Measurements from ENCODE around the gene FBXL7. TPM values are rescaled to one million over a fixed set of nuclear protein-coding genes. Genes with fewer than 3 reads are reported as not detected.

FBXL7 gene
- polyA plus RNA-seq, 3 donors = not detected

DNA sequence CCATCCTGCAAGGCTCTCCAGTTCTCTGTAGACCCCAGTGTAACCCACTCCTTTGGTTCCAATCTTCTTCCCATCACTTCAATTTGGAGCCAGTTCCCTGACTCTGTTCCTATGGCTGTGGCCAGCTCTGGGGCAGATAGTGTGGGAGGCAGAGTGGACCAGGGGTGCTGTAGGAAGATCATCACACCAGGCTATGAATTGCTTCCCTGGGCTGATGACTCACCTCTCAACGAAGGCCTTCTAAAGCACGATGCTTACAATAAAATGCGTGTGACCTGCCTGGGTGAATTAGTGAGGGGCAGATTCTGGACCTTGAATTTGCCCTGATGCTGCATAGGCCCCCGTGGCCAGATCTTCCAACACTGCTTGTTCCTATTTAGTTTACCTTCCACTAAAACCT lies 289.7 kb downstream of the FBXL7 start:
- no peaks in the 10 kb centered on the region for H3K27me3 ChIP-seq (ENCODE audit: control insufficient read depth in 2 of 2, insufficient read depth in 2 of 2, low read length in 2 of 2)
- no peak overlapping the region for H2AFZ ChIP-seq (ENCODE audit: insufficient read depth, low read depth, low read length, poor library complexity, severe bottlenecking)
- peaks cover 0 to 10% of the 10 kb centered on the region in 2 donors for H3K9me3 ChIP-seq (replicated peaks in 1 of 2; ENCODE audit: control insufficient read depth in 1 of 2, insufficient read depth in 1 of 2, low read length in 2 of 2)
- H3K9ac ChIP-seq (ENCODE audit: insufficient read depth, low read length, poor library complexity, severe bottlenecking) = no peak overlapping the region
- Mint-ChIP-seq H3K4me1 (no peaks in the 10 kb centered on the region), H3K9me3 (peaks cover 0 to 9% (median 0%) of the 10 kb centered on the region in 7 donors), H3K36me3 (no peaks in the 10 kb centered on the region), H3K27ac (no peak overlapping the region), H3K4me3 (no peak overlapping the region), H3K27me3 (ENCODE audit: low read depth in 3 of 3) (peaks cover 0 to 2% (median 1%) of the 10 kb centered on the region in 3 donors)
- no peaks in the 10 kb centered on the region for H3K36me3 ChIP-seq (replicated peaks in 1 of 2; ENCODE audit: control insufficient read depth in 1 of 2, insufficient read depth in 2 of 2, low read length in 2 of 2)
- intact Hi-C loops (cut with micrococcal nuclease) = no loop called here
- H4K20me1 ChIP-seq (ENCODE audit: insufficient read depth, low read length) = no peaks in the 10 kb centered on the region
- no peak overlapping the region for H3K4me2 ChIP-seq (replicated peaks; ENCODE audit: extremely low read depth, low read length, poor library complexity, severe bottlenecking)
- H3K4me1 ChIP-seq (ENCODE audit: control insufficient read depth in 1 of 2, insufficient read depth in 2 of 2, low read length in 2 of 2) = no peaks in the 10 kb centered on the region
- H3K27ac ChIP-seq (ENCODE audit: low read depth in 1 of 2, low read length in 2 of 2) = no peak overlapping the region
- no peak for DNase-seq
- TF ChIP-seq CTCF (IDR thresholded peaks at IDR 0.05) = no peak
- H3K79me2 ChIP-seq (ENCODE audit: insufficient read depth, low read length) = no peaks in the 10 kb centered on the region
- H3K4me3 ChIP-seq (replicated peaks in 1 of 3; ENCODE audit: low read depth in 2 of 3, low read length in 3 of 3) = no peak overlapping the region
- 100% methylated on average over 1 of the region's 4 CpGs for WGBS (ENCODE audit: insufficient coverage)

DNA sequence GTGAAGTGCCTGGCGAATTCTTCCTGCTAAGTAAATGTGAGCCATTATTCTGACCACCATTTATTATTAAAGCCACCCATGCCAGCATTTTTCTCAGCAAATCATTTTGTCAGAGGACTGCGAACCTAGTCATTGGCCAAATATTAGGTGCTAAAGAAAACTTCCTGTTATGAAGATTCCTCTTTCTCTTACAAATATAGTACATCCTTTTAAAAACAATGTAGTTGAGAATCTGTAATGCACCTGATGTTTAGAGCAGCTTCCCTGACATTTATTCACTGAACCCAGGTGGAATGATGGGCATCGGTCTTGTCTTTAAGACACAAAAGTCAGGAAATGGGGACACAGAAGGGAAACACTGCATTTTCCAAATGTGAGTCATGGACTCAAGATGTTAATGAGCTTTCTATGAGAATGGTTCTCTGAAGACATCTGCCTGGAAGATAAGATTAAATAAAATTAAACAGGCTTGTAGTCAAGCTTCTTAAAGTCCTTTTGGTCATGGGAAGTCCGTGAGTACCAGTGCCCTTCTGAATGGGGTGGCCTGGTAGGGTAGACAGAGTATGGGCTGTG lies 290.6 kb downstream of the FBXL7 start:
- 80% methylated on average over 2 of the region's 4 CpGs for WGBS (ENCODE audit: insufficient coverage)
- Histone ChIP-seq H3K36me3 (replicated peaks in 1 of 2; ENCODE audit: control insufficient read depth in 1 of 2, insufficient read depth in 2 of 2, low read length in 2 of 2) (no peaks in the 10 kb centered on the region), H2AFZ (ENCODE audit: insufficient read depth, low read depth, low read length, poor library complexity, severe bottlenecking) (no peak overlapping the region), H3K4me2 (replicated peaks; ENCODE audit: extremely low read depth, low read length, poor library complexity, severe bottlenecking) (no peak overlapping the region), H3K27ac (ENCODE audit: low read depth in 1 of 2, low read length in 2 of 2) (no peak overlapping the region), H4K20me1 (ENCODE audit: insufficient read depth, low read length) (no peaks in the 10 kb centered on the region), H3K27me3 (ENCODE audit: control insufficient read depth in 2 of 2, insufficient read depth in 2 of 2, low read length in 2 of 2) (no peaks in the 10 kb centered on the region), H3K4me3 (replicated peaks in 1 of 3; ENCODE audit: low read depth in 2 of 3, low read length in 3 of 3) (no peak overlapping the region), H3K9me3 (replicated peaks in 1 of 2; ENCODE audit: control insufficient read depth in 1 of 2, insufficient read depth in 1 of 2, low read length in 2 of 2) (peaks cover 0 to 3% of the 10 kb centered on the region in 2 donors), H3K4me1 (ENCODE audit: control insufficient read depth in 1 of 2, insufficient read depth in 2 of 2, low read length in 2 of 2) (no peaks in the 10 kb centered on the region), H3K79me2 (ENCODE audit: insufficient read depth, low read length) (no peaks in the 10 kb centered on the region), H3K9ac (ENCODE audit: insufficient read depth, low read length, poor library complexity, severe bottlenecking) (no peak overlapping the region)
- no peaks in the 10 kb centered on the region for H3K36me3 Mint-ChIP-seq
- H3K9me3 Mint-ChIP-seq = peaks cover 0 to 9% (median 0%) of the 10 kb centered on the region in 7 donors
- no peak overlapping the region for H3K27ac Mint-ChIP-seq
- no peak for TF ChIP-seq CTCF (IDR thresholded peaks at IDR 0.05)
- intact Hi-C loops (cut with micrococcal nuclease) = no loop called here
- no peak for DNase-seq
- no peak overlapping the region for H3K4me3 Mint-ChIP-seq
- peaks cover 0 to 2% (median 1%) of the 10 kb centered on the region in 3 donors for H3K27me3 Mint-ChIP-seq (ENCODE audit: low read depth in 3 of 3)
- H3K4me1 Mint-ChIP-seq = no peaks in the 10 kb centered on the region

All from CD14-positive monocyte (primary cell).